HepG2 (cell line): ENCODE results near the gene P3H3. TPM values are rescaled to one million over a fixed set of nuclear protein-coding genes. Genes with fewer than 3 reads are reported as not detected.
A peak's percentile ranks its signal among the peaks of the same experiment; 100 is the strongest.

Source experiments
- ATAC-seq: fragments of 200-7000 bp; cut with Tn5 transposase; 3 replicates; pipeline ENCODE4 v1.9.1; 2020; ENCODE audit warnings: mild to moderate bottlenecking, moderate library complexity
- BruUV-seq: library from RNA; stranded (reverse); fragments of 400-500 nt; replicated peaks from 2 replicates; lab custom pipeline; 2021; lab: Mats Ljungman, UMichigan
- CTCF ChIA-PET: fragments of 300-600 bp; formaldehyde crosslinking; extraction: SDS; loops from one replicate; lab custom pipeline; 2021; ENCODE audit warnings: low total read pairs, inconsistent platforms, low intra/inter-chr PET ratio; lab: Yijun Ruan, JAX
- POLR2A ChIA-PET: fragments of 350-600 bp; sonication (Branson Sonifier 250); formaldehyde crosslinking; loops from one replicate; lab custom pipeline; 2020; ENCODE audit warnings: antibody characterized with exemption, inconsistent platforms; lab: Yijun Ruan, JAX
- DNase-seq: peaks from one replicate; pipeline ENCODE4 v3.0.0-alpha.2; 2015; ENCODE audit warnings: low spot score
- FAIRE-seq: peaks from 3 replicates; lab custom pipeline; 2011; peaks lifted over from hg19 to GRCh38; lab: Jason Lieb, UNC
- H2AFZ ChIP-seq: one replicate; pipeline ENCODE4 v1.6.1; 2011; ENCODE audit warnings: low read length, inconsistent platforms
- H3K27ac ChIP-seq: fragments of 300-600 bp; 3 replicates; pipeline ENCODE4 v1.8.0; 2011; ENCODE audit warnings: mixed run types, mild to moderate bottlenecking, mixed read lengths, low read length, inconsistent platforms; ENCODE audit not compliant: insufficient read depth; ENCODE audit errors: extremely low read length
- H3K27me3 ChIP-seq, 2 experiments: fragments of 200-600 bp in 1 of 2; 2 replicates in 1 of 2; 3 replicates in 1 of 2; pipeline versions ENCODE4 v1.6.0 to v1.8.0; 2011; ENCODE audit warnings: low read length in 2 of 2, mild to moderate bottlenecking in 2 of 2, moderate library complexity in 2 of 2, inconsistent platforms in 1 of 2; ENCODE audit not compliant: insufficient read depth in 2 of 2, control insufficient read depth in 1 of 2
- H3K36me3 ChIP-seq, 2 experiments: fragments of 200-600 bp in 1 of 2; replicated peaks in 1 of 2; 2 replicates in 1 of 2; 3 replicates in 1 of 2; pipeline versions ENCODE4 v1.5.1 to v1.8.0; 2011; ENCODE audit warnings: low read length in 2 of 2, inconsistent platforms in 1 of 2; ENCODE audit not compliant: insufficient read depth in 2 of 2, control insufficient read depth in 1 of 2
- H3K4me1 ChIP-seq: 2 replicates; pipeline ENCODE4 v1.5.1; 2012; ENCODE audit warnings: low read length, inconsistent platforms; ENCODE audit not compliant: insufficient read depth
- H3K4me2 ChIP-seq: 2 replicates; pipeline ENCODE4 v1.6.0; 2011; ENCODE audit warnings: low read depth, low read length, inconsistent platforms
- H3K4me3 ChIP-seq, 3 experiments: fragments of 200-600 bp in 1 of 3; sonication (generic), shearing (Covaris generic) in 1 of 3; replicated peaks in 1 of 3; 2 replicates each; pipeline ENCODE4 v1.5.1; 2011 to 2016; ENCODE audit warnings: low read length in 3 of 3, inconsistent platforms in 2 of 3, low read depth in 2 of 3, mild to moderate bottlenecking in 2 of 3, control low read depth in 1 of 3, mixed read lengths in 1 of 3; ENCODE audit not compliant: insufficient read depth in 1 of 3
- H3K79me2 ChIP-seq: one replicate; pipeline ENCODE4 v1.6.1; 2011; ENCODE audit warnings: low read length, inconsistent platforms; ENCODE audit not compliant: insufficient read depth
- H3K9ac ChIP-seq: 2 replicates; pipeline ENCODE4 v1.6.0; 2011; ENCODE audit warnings: mild to moderate bottlenecking, low read depth, low read length, inconsistent platforms; ENCODE audit not compliant: insufficient read depth
- H3K9me3 ChIP-seq: 2 replicates; pipeline ENCODE4 v1.5.1; 2012; ENCODE audit warnings: mild to moderate bottlenecking, low read length
- H4K20me1 ChIP-seq: 2 replicates; pipeline ENCODE4 v1.6.0; 2011; ENCODE audit warnings: inconsistent platforms, mild to moderate bottlenecking, low read length, moderate library complexity; ENCODE audit not compliant: insufficient read depth
- AGO1 ChIP-seq: fragments of 200-400 bp; formaldehyde crosslinking; IDR thresholded peaks from 2 replicates; pipeline ENCODE4 v1.6.1; 2017; ENCODE audit warnings: mild to moderate bottlenecking, low read depth, low read length, moderate library complexity; ENCODE audit not compliant: poor library complexity, severe bottlenecking
- HOXD1 ChIP-seq: sonication (generic); formaldehyde crosslinking; IDR thresholded peaks from 2 replicates; pipeline ENCODE4 v1.5.0; 2020; ENCODE audit warnings: missing genetic modification reagents
- MBD4 ChIP-seq: IDR thresholded peaks from 2 replicates; pipeline ENCODE4 v1.6.1; 2012; ENCODE audit warnings: low read length, inconsistent platforms, borderline replicate concordance
- NFYB ChIP-seq: sonication (generic); formaldehyde crosslinking; IDR thresholded peaks from 2 replicates; pipeline ENCODE4 v1.4.0; 2020; ENCODE audit warnings: missing genetic modification reagents
- NPAS2 ChIP-seq: sonication (generic); formaldehyde crosslinking; IDR thresholded peaks from 2 replicates; pipeline ENCODE4 v1.8.0; 2022; ENCODE audit warnings: mild to moderate bottlenecking, missing genetic modification reagents, borderline replicate concordance
- SRY ChIP-seq: sonication (generic); formaldehyde crosslinking; IDR thresholded peaks from 2 replicates; pipeline ENCODE4 v1.8.0; 2022; ENCODE audit warnings: mild to moderate bottlenecking, missing genetic modification reagents
- TEAD2 ChIP-seq: sonication (generic); formaldehyde crosslinking; IDR thresholded peaks from 2 replicates; pipeline ENCODE4 v1.9.0; 2021; ENCODE audit warnings: missing genetic modification reagents
- ZNF225 ChIP-seq: sonication (generic); formaldehyde crosslinking; IDR thresholded peaks from 2 replicates; pipeline ENCODE4 v1.4.0; 2020; ENCODE audit warnings: mild to moderate bottlenecking, missing genetic modification reagents
- WGBS: methylation state at CpG from one replicate; pipeline ENCODE4 v1.1.6; 2017; ENCODE audit warnings: low lambda C conversion rate; 5-methylcytosine and 5-hydroxymethylcytosine counted together
- in situ Hi-C: cut with HindIII; loops from 2 replicates; pipeline ENCODE4 v1.10.0; 2017; ENCODE audit warnings: low pct_unique_long_range_greater_than_20kb; ENCODE audit not compliant: extremely low pct_ligation_motif_present
- intact Hi-C: fragments of 100-400 bp; cut with micrococcal nuclease; formaldehyde crosslinking; loops from one replicate; pipeline ENCODE4 v1.10.0; 2022; ENCODE audit not compliant: unreplicated experiment
- polyA plus RNA-seq, 8 experiments: library from polyadenylated mRNA; depleted of rRNA in 3 of 8; stranded (reverse) in 7 of 8; unstranded in 1 of 8; fragments of >200 nt; fragmentation: Illumina TruSeq in 4 of 8; extraction: Trizol in 4 of 8; gene quantifications; 2 replicates each; pipeline versions ENCODE4 v1.2.1 to v1.2.3, GENCODE V29; 2011 to 2016; ENCODE audit warnings: low read depth in 4 of 8, missing spikeins in 1 of 8, mixed read lengths in 1 of 8; ENCODE audit not compliant: insufficient read depth in 1 of 8
- total RNA-seq, 5 experiments: library from RNA; depleted of rRNA; stranded (reverse); fragments of >200 nt; fragmentation: Illumina TruSeq; extraction: Trizol; gene quantifications; 2 replicates each; pipeline ENCODE4 v1.2.3, GENCODE V29; 2016; ENCODE audit warnings: low read depth in 1 of 5
- TF ChIP-seq, protein P1 (sequence below): sonication (generic); IDR thresholded peaks from 2 replicates; pipeline ENCODE4 v1.6.1; 2016; ENCODE audit warnings: low read depth, borderline replicate concordance
- TF ChIP-seq, protein P2 (sequence below): sonication (generic); formaldehyde crosslinking; IDR thresholded peaks from 2 replicates; pipeline ENCODE4 v1.8.0; 2022; ENCODE audit warnings: mild to moderate bottlenecking, missing genetic modification reagents

The P3H3 gene
- total and polyA plus RNA-seq, 2 of the 13 experiments (the other 11 are each of a cell fraction or from before 2014, with no cell fraction given) = 20.1 to 20.5 TPM

DNA sequence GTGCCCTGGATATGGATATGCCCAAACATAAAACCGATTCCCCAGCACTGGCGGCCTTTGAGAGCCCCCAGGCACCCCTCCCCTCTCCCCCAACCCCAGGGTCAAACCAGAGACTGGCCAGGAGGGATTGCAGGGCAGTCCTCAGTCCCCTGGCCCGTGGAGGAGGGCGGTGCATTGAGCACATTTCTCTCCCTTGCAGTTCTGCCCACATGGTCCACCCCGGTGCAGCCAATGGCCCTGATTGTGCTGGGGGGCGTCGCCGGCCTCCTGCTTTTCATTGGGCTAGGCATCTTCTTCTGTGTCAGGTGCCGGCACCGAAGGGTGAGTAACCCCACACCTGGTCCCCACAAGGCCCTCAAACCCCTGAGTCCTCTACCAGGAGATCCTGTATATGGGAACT is 10.0 kb upstream of the P3H3 start:
- Histone ChIP-seq H3K4me1 (peaks cover 42% of the 10 kb centered on the region), H2AFZ (no peak overlapping the region), H3K4me2 (no peak overlapping the region), H3K4me3 (no peak overlapping the region), H3K9ac (no peak overlapping the region), H3K27me3 (peaks cover 7 to 34% of the 10 kb centered on the region in 2 experiments; a peak in 4 of 5 replicates), H3K27ac (no peak overlapping the region), H3K79me2 (no peaks in the 10 kb centered on the region), H3K36me3 (no peaks in the 10 kb centered on the region), H3K9me3 (no peaks in the 10 kb centered on the region), H4K20me1 (no peaks in the 10 kb centered on the region)
- FAIRE-seq (no peak), DNase-seq (no peak), ATAC-seq (peak; percentile 32)
- TF ChIP-seq AGO1 (peak; percentile 73), NFYB (CRISPR knock-in tag) (peak; percentile 33; the same call in 1 of the 2 replicates), ZNF225 (CRISPR knock-in tag) (no peak), TEAD2 (no peak)
- 27% methylated on average over 5 of the region's 10 CpGs for WGBS
- ChIA-PET POLR2A (no interaction called here), CTCF (no interaction called here)
- intact Hi-C loops (no loop called here), in situ Hi-C loops (no loop called here)
- BruUV-seq = no TSS peak

DNA sequence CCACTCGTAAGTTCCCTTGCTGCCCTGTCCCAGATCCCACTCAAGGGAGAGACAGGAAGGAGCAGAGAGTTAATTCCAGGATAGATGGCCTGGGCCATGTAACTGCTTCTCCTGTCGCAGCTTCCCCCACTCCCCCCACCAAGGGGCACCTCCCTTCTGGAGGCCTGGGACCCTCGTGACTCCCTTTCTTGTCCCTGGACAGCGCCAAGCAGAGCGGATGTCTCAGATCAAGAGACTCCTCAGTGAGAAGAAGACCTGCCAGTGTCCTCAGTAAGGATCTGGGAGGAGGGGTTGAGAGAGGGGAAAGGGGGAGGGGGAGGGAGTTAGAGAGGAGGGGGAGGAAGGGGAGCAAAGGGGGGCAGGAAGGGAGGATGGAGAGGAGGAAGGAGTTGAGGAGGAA is 9.6 kb upstream of the P3H3 start:
- H3K36me3 ChIP-seq = no peaks in the 10 kb centered on the region
- H3K27ac ChIP-seq = no peak overlapping the region
- H3K79me2 ChIP-seq = no peaks in the 10 kb centered on the region
- H3K9ac ChIP-seq = no peak overlapping the region
- H3K9me3 ChIP-seq = no peaks in the 10 kb centered on the region
- in situ Hi-C loops = no loop called here
- POLR2A ChIA-PET = no interaction called here
- no peaks in the 10 kb centered on the region for H4K20me1 ChIP-seq
- intact Hi-C loops = no loop called here
- peaks cover 7 to 34% of the 10 kb centered on the region in 2 experiments; a peak in 4 of 5 replicates for H3K27me3 ChIP-seq
- H3K4me1 ChIP-seq = peaks cover 42% of the 10 kb centered on the region
- H3K4me2 ChIP-seq = no peak overlapping the region
- no peak overlapping the region for H2AFZ ChIP-seq
- CTCF ChIA-PET = no interaction called here
- 75% methylated on average over 4 of the region's 5 CpGs for WGBS
- no TSS peak for BruUV-seq
- FAIRE-seq = no peak
- H3K4me3 ChIP-seq = no peak overlapping the region
- TF ChIP-seq HOXD1 (CRISPR knock-in tag) = no peak
- TF ChIP-seq SRY (CRISPR knock-in tag) = no peak
- TF ChIP-seq, protein P1, sequence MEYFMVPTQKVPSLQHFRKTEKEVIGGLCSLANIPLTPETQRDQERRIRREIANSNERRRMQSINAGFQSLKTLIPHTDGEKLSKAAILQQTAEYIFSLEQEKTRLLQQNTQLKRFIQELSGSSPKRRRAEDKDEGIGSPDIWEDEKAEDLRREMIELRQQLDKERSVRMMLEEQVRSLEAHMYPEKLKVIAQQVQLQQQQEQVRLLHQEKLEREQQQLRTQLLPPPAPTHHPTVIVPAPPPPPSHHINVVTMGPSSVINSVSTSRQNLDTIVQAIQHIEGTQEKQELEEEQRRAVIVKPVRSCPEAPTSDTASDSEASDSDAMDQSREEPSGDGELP = no peak
- TF ChIP-seq NPAS2 = no peak
- TF ChIP-seq, protein P2, sequence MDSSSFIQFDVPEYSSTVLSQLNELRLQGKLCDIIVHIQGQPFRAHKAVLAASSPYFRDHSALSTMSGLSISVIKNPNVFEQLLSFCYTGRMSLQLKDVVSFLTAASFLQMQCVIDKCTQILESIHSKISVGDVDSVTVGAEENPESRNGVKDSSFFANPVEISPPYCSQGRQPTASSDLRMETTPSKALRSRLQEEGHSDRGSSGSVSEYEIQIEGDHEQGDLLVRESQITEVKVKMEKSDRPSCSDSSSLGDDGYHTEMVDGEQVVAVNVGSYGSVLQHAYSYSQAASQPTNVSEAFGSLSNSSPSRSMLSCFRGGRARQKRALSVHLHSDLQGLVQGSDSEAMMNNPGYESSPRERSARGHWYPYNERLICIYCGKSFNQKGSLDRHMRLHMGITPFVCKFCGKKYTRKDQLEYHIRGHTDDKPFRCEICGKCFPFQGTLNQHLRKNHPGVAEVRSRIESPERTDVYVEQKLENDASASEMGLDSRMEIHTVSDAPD (CRISPR knock-in tag) = no peak
- TF ChIP-seq MBD4 = no peak
- ATAC-seq = no peak
- no peak for DNase-seq
